Measurements from ENCODE around the gene ADRB1.

- TF ChIP-seq POLR2A (IDR thresholded peaks at IDR 0.05): no peak
- no peak for TF ChIP-seq CTCF (IDR thresholded peaks at IDR 0.05)
These were observed 15.7 kb upstream of the ADRB1 start for GRCh38 chr10:114027951-114028350.
